Bronchial smooth muscle cell (primary cell): ENCODE data around the gene SLC10A4. TPM values are rescaled to one million over a fixed set of nuclear protein-coding genes. Genes with fewer than 3 reads are reported as not detected.

Experiments
- total RNA-seq: library from RNA; depleted of rRNA; stranded (reverse); fragments of >200 nt; gene quantifications from 2 replicates; pipeline ENCODE4 v1.2.1, GENCODE V29; 2014

The SLC10A4 gene, protein sequence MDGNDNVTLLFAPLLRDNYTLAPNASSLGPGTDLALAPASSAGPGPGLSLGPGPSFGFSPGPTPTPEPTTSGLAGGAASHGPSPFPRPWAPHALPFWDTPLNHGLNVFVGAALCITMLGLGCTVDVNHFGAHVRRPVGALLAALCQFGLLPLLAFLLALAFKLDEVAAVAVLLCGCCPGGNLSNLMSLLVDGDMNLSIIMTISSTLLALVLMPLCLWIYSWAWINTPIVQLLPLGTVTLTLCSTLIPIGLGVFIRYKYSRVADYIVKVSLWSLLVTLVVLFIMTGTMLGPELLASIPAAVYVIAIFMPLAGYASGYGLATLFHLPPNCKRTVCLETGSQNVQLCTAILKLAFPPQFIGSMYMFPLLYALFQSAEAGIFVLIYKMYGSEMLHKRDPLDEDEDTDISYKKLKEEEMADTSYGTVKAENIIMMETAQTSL
- not detected in 2 replicates for total RNA-seq

DNA sequence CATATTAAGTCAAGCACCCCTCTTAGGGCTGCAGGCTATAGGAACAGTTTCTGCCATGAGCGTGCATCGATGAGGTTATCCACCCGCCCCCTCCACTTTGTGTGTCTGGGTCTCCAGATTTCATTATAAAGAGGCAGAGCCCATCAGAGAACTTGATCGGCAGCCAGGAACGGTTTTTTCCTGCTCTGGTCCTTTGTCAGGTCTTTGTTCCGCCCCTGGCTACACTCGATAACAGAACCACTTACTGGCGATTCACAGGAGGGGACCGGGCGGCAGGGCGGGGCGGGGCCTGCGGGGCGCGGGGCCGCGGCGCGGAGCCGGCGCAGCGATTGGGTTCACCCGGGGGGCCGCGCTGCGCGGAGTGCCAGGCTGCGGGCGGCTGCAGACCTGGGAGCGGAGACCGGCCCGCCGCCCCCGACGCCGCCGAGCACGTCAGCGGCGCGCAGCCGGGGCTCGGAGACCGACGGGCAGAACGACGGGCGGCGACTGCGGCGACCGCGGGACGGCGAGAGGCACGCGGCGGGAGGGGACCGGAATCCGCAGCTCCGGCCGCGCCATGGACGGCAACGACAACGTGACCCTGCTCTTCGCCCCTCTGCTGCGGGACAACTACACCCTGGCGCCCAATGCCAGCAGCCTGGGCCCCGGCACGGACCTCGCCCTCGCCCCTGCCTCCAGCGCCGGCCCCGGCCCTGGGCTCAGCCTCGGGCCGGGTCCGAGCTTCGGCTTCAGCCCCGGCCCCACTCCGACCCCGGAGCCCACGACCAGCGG is at the start of gene SLC10A4:
Gene SLC10A4, plus strand, starts transcription at position 338 of the 771 bp plus-strand sequence. Its CDS starts 219 bp downstream, at position 557.

DNA sequence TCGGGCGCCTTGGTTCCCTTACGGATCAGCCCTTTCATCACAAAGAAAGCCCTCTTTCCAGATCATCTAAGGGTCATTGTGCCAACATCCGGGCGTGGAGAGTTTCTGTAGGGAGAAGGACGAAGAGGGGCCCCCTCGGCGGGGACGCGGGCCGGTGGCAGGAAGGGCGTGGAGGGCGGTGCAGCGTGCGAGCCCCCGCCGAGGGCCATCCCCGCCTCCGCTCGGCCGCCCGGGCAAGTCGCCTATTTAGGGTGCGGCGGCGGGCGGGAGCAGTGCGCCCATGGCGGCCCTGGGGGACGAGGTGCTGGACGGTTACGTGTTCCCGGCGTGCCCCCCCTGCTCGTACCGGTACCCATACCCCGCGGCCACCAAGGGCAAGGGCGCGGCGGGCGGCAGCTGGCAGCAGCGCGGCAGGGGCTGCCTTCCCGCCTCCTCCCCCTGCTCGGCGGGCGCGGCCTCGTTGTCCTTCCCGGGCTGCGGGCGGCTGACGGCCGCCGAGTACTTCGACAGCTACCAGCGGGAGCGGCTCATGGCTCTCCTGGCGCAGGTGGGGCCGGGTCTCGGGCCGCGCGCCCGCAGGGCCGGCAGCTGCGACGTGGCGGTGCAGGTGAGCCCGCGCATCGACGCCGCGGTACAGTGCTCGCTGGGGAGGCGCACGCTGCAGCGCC is 7.0 kb downstream of the SLC10A4 start, which contains the start of gene ZAR1:
Gene ZAR1, plus strand, starts transcription at position 241 of the 668 bp plus-strand sequence. Its CDS starts 40 bp downstream, at position 281.

Other genes starting within 250 kb of the SLC10A4 start
- gene TEC, start 213.5 kb upstream of the SLC10A4 start, total RNA-seq = 0.60 and 0.79 TPM in 2 replicates
- 9.1 and 12.1 TPM in 2 replicates for gene SLAIN2, start 141.8 kb upstream of the SLC10A4 start, total RNA-seq
- gene ZAR1, start 6.9 kb downstream of the SLC10A4 start, total RNA-seq = not detected in 2 replicates